Activated CD4-positive, alpha-beta T cell treated with anti-CD3 and anti-CD28 coated beads for 24 hours (primary cell): Measurements from ENCODE around the gene DBF4B.

Source experiments
- DNase-seq, 2 donors: peaks; one replicate each; pipeline ENCODE4 v3.0.0-alpha.2; 2020; ENCODE audit warnings: low read depth in 2 of 2

DBF4B gene

DNA sequence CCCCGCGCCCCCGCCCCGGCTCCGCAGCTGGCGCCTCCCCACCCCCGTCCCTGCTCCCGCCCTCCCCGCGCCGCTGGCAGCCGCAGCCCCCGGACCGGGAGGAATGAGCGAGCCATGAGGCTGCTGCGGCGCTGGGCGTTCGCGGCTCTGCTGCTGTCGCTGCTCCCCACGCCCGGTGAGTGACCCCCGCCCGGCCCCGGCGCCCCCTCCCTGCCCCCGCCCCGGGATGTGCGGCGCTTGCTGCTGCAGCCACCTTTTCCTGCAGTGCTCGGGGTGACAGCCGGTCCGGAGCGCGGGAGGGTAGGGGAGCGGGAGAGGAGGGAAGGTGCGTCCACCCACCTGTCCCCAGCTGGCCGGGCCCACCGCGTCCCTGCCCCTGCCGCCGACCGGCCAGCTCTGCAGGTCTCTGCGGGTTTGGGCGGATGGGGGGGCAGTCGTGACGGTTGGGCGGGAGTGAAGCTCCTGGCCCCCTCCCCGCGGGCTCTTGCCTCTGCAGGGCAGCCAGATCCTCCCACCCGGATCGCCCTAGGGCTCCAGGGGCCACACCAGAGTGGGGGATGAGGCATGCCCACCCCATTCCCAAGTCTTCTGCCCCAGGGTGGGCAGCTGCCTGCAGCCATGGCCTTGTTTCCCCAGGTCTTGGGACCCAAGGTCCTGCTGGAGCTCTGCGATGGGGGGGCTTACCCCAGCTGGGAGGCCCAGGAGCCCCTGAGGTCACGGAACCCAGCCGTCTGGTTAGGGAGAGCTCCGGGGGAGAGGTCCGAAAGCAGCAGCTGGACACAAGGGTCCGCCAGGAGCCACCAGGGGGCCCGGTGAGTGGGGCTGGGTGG lies 50.8 kb downstream of the DBF4B start:
- DNase-seq = no peak

DNA sequence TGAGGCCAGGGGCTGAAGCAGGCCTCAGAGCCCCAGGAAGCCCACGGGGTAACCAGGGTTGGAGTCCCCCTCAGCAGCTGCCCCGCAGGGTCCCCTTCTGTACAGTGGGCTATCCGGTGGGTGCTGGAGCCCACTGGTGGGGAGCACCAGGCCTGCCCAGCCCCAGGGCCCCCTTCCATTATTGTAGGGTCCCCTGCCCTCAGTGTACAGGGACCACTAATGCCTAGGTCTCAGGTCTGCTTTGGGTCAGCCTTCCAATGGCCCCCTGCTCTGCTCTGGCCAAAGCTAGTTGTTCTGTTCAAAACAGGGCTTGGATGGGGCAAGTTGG lies 51.4 kb downstream of the DBF4B start:
- DNase-seq = no peak

- no peak for DNase-seq
These were observed 52.2 kb downstream of the DBF4B start for GRCh38 chr17:44760474-44761308.

- no peak for DNase-seq
These were observed 53.7 kb downstream of the DBF4B start for GRCh38 chr17:44761932-44762810.

DNA sequence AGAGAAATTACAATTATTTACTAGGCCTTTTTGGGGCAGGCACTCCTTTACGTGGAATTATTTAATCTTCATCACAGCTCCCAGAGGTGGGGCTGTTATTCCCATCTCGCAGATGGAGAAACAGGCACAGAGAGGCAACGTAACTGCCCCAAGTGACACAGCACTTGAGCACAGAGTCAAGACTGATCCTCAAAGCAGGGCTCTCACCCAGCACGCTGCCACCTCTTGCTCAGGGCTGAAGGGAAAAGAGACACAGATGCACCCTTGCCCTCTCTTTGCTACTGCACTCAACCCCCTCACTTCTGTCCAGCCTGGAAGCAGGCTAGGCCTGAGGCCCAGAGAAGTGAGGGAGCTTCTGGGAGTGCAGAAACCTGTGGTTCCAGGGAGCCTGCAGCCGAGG lies 54.7 kb downstream of the DBF4B start:
- no peak for DNase-seq

DNA sequence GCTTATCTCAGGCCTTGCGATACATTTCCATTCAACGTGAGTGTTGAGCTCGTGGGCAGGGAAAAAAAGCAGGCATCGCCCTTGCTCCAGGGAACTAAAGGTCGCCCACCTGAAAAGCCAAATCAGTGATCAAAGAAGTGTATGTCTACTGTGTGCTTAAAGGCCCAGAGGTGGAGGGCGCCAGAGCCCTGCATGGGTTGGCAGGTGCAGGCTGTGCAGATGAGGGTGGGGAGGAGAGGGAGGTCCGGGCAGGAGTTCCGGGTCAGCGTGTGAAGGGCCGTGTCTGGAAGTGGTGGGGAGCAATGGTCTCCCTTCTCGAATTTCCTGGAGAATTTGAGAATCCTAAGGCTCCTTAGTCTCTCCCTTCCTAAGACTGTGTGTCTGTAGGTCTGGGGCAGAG lies 57.5 kb downstream of the DBF4B start:
- DNase-seq = no peak

DNA sequence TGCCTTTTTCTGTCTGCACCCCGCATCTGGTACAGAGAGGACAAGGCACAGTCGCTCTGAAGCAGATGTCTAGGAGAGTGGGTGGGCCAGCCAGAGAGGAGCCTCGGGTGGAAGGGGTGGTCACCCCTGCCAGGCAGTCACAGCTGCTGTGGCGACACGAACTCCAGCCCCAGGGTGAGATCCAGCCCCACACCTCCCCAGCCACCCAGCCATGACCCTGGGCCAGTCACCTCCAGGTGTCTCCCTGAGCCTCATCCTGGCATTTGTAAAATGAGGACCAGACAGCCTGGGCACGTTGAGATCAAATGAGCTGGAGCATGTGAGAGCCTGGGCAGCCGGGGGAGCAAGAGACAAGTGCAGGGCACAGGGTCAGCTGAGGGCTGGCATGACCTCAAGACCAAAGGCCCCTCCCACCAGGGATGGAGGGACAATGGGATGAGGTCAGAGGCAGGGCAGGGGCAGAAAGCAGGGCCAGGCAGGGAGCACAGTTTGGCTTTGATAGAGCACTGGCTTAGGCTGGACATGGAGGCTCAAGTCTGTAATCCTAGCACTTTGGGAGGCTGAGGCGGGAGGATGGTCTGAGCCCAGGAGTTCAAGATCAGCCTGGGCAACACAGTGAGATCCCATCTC lies 58.1 kb downstream of the DBF4B start:
- no peak for DNase-seq

DNA sequence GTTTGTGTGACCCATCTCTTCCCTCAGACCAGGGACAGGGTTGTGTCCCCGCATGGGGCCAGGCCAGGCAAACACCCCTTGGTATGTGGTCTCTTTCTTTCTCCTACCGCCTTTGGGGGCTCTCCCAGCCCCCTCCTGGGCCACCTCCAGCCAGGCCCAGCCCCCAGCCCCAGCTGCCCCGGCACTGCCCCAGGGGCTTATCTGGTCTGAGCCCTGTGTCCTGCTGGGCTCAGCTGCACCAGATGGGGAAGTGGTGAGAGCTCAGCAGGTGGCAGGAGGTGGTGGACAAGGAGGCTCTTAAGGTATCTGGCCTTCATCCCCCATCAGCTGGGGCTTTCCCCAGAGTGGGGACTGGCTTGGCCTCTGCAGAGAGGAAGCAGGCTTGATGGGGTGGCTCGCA lies 59.0 kb downstream of the DBF4B start:
- no peak for DNase-seq

GRCh38 chr17:44768505-44769142 lies 60.2 kb downstream of the DBF4B start:
- no peak for DNase-seq

DNA sequence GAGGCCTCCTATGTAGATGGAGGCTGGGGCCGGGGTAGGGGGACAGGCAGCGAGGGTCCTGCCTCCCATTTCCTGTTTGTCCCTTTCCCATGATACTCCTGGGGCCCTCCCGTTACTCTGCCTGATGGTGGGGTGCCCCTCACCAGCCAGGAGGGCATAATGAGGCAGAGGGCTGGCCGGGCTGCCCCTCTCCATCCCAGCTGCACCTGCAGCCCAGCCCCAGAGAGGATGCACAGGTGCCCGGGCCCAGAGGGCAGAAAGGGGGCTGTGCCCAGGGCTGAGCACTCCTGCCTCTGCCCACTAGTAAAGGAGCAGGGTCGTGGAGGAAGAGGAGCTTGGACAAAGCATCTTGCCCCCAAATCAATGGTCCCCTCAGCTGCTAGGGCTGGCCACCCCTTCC lies 60.8 kb downstream of the DBF4B start:
- DNase-seq = no peak

DNA sequence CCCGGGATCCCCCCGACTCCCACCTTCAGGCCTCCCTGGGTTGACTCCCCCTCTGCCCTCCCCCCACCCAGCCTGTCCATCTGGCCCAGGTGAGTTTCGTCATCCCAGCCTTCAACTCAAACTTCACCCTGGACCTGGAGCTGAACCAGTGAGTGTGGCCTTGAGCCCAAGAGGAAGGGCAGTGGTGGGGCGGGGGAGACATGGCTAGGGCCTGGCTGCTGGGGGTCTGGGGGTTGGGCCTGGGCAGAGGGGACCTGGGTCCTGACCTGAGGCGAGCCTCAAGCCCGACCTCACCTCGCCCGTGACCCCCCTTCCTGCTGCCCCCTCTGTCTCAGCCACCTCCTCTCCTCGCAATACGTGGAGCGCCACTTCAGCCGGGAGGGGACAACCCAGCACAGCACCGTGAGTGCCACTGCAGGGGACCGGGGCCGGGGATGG lies 61.2 kb downstream of the DBF4B start:
- no peak for DNase-seq

GRCh38 chr17:44770166-44770925 lies 61.9 kb downstream of the DBF4B start:
- DNase-seq = no peak

DNA sequence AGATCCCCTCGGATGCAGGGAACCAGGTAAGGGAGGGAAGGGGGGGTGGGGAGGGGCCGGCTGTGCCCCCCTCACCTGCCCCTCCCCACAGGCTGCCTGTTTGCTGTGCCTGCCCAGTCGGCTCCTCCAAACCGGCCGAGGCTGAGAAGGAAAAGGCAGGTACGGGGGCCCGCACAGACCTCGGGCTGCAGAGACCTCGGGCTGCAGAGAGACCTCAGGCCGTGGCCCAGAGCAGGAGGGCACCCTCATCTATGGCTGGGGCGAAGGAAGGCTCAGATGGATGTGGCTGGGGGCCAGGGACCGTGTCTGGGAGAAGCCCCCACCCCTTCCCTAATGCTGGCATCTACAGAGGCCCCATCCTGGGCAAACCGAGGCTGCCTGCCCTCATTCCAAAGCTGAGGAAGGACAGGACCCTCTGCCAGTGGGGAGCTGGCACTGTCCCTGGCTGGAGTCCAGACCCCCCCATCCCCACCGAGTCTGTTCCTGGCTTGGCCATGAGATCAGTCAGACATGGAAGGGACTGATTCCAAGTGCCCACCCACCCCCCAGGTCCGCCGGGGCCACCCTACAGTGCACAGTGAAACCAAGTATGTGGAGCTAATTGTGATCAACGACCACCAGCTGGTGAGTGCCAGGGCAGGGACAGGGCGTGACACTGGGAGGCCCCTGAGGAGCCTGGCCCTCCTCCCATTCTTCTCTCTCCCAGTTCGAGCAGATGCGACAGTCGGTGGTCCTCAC lies 64.0 kb downstream of the DBF4B start:
- DNase-seq = no peak

- DNase-seq = no peak
These were observed 64.7 kb downstream of the DBF4B start for GRCh38 chr17:44773140-44773539.

GRCh38 chr17:44774271-44775135 lies 66.0 kb downstream of the DBF4B start:
- DNase-seq = peak; percentile 86 to 94

DNA sequence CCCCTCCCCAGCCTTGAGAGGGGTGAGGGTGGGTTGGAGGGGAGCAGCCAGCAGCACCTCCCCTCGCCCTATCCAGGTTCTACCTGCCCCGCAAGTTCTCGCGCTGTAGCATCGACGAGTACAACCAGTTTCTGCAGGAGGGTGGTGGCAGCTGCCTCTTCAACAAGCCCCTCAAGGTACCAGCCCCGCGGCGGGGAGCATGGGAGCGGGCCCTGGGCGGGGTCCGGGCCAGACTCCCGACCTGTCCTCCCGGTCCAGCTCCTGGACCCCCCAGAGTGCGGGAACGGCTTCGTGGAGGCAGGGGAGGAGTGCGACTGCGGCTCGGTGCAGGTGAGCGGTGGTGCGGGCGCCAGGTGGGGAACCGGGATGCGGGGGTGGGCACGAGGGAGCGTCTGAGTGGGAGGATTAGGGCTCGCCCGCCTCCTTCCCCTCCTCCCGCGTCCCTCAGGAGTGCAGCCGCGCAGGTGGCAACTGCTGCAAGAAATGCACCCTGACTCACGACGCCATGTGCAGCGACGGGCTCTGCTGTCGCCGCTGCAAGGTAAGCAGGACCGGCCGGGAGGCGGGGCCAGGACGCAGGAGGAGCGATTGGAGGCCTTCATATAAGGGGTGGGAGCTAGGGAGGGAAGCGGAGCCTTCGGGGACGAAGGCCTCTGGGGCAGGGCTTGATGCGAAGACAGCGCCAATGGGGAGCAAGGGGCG lies 66.8 kb downstream of the DBF4B start:
- peak; percentile 98 for DNase-seq

DNA sequence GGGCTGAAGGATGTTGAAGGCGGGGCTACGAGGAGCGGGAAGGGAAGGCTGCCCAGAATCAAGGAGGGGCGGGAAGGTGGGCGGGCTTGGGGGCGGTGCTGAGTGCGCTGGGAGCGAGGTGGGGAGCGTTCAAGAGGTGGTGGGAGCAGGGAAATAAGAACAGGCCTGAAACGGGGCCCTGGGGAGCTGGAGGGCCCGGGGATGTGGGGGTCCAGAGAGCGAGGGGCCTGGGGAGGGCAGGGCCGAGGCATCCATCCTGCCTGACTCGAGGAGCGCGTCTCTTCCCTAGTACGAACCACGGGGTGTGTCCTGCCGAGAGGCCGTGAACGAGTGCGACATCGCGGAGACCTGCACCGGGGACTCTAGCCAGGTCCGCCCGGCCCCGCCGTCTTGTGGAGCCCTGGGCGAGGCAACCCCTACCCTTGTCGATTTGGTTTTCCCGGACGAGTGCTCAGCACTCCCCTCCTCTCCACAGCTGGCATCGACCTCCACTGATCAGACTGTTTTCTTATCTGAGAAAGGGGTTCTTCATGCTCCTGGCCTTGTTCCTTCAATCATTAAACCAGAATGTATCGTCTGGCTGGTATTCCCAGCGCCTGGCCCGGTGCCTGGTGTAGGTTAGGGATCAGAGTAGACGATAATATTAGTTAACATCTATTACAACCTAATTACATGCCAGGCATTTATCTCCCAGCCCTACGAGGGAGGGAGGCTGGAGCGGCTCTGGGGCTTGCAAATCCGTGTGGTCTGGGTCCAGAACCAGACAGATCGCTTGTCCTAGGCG lies 67.6 kb downstream of the DBF4B start:
- no peak for DNase-seq
